ENCODE measurements around the gene MARCHF9. TPM values are rescaled to one million over a fixed set of nuclear protein-coding genes. Genes with fewer than 3 reads are reported as not detected.

The MARCHF9 gene
- total and polyA plus RNA-seq, 5 donors = 14.3 to 17.8 (median 16.3) TPM

Small RNA genes lying within 50 kb of the gene (microRNA-seq; reads per million reads assigned to microRNA genes)
- gene MIR6759 = 0 reads per million in 2 donors

Other genes starting within 250 kb of the MARCHF9 start
- gene DDIT3, start 234.6 kb upstream of the MARCHF9 start, total RNA-seq = 10 to 100 TPM; 21.8 to 34.7 (median 22.3) TPM
- 54.6 TPM for gene DDIT3, start 234.6 kb upstream of the MARCHF9 start, polyA plus RNA-seq
- 10 to 100 TPM; 35.7 to 50.9 (median 41.6) TPM for gene MBD6, start 232.3 kb upstream of the MARCHF9 start, total RNA-seq
- gene MBD6, start 232.3 kb upstream of the MARCHF9 start, polyA plus RNA-seq = 16.4 TPM
- gene DCTN2, start 207.9 kb upstream of the MARCHF9 start, total RNA-seq = 10 to 100 TPM; 88.6 to 92.4 (median 89.5) TPM
- 99.2 TPM for gene DCTN2, start 207.9 kb upstream of the MARCHF9 start, polyA plus RNA-seq
- under 1 TPM; 0.09 to 0.31 (median 0.20) TPM for gene KIF5A, start 205.1 kb upstream of the MARCHF9 start, total RNA-seq
- gene KIF5A, start 205.1 kb upstream of the MARCHF9 start, polyA plus RNA-seq = 0.20 TPM
- 10 to 100 TPM; 14.9 to 17.1 (median 15.6) TPM for gene PIP4K2C, start 163.9 kb upstream of the MARCHF9 start, total RNA-seq
- 8.7 TPM for gene PIP4K2C, start 163.9 kb upstream of the MARCHF9 start, polyA plus RNA-seq
- 10 to 100 TPM; 29.3 to 44.6 (median 38.1) TPM for gene DTX3, start 150.3 kb upstream of the MARCHF9 start, total RNA-seq
- gene DTX3, start 150.3 kb upstream of the MARCHF9 start, polyA plus RNA-seq = 28.9 TPM
- 10 to 100 TPM; 14.0 to 22.6 (median 18.1) TPM for gene ARHGEF25, start 143.7 kb upstream of the MARCHF9 start, total RNA-seq
- gene ARHGEF25, start 143.7 kb upstream of the MARCHF9 start, polyA plus RNA-seq = 21.3 TPM
- 1 to 10 TPM; 1.2 to 2.5 (median 2.2) TPM for gene B4GALNT1, start 121.9 kb upstream of the MARCHF9 start, total RNA-seq
- gene B4GALNT1, start 121.9 kb upstream of the MARCHF9 start, polyA plus RNA-seq = 3.3 TPM
- gene OS9, start 61.0 kb upstream of the MARCHF9 start, total RNA-seq = 100 to 1,000 TPM; 145 to 168 (median 154) TPM
- 127 TPM for gene OS9, start 61.0 kb upstream of the MARCHF9 start, polyA plus RNA-seq
- under 1 TPM; 0.53 to 0.91 (median 0.72) TPM for gene AGAP2, start 16.4 kb upstream of the MARCHF9 start, total RNA-seq
- 1.7 TPM for gene AGAP2, start 16.4 kb upstream of the MARCHF9 start, polyA plus RNA-seq
- 10 to 100 TPM; 31.5 to 41.3 (median 34.5) TPM for gene TSPAN31, start 10.1 kb upstream of the MARCHF9 start, total RNA-seq
- 43.9 TPM for gene TSPAN31, start 10.1 kb upstream of the MARCHF9 start, polyA plus RNA-seq
- gene CDK4, start 2.8 kb upstream of the MARCHF9 start, total RNA-seq = 10 to 100 TPM; 50.9 to 53.9 (median 53.4) TPM
- 29.7 TPM for gene CDK4, start 2.8 kb upstream of the MARCHF9 start, polyA plus RNA-seq
- under 1 TPM in 3 of 4 donors, not detected in 1; 0.12 to 0.22 (median 0.14) TPM for gene CYP27B1, start 12.0 kb downstream of the MARCHF9 start, total RNA-seq
- gene CYP27B1, start 12.0 kb downstream of the MARCHF9 start, polyA plus RNA-seq = 0.18 TPM
- 10 to 100 TPM in 1 of 4 donors, 1 to 10 TPM in 3; 5.7 to 15.8 (median 8.5) TPM for gene METTL1, start 17.0 kb downstream of the MARCHF9 start, total RNA-seq
- 6.3 TPM for gene METTL1, start 17.0 kb downstream of the MARCHF9 start, polyA plus RNA-seq
- 1 to 10 TPM; 2.1 to 3.1 (median 2.6) TPM for gene EEF1AKMT3, start 17.5 kb downstream of the MARCHF9 start, total RNA-seq
- gene EEF1AKMT3, start 17.5 kb downstream of the MARCHF9 start, polyA plus RNA-seq = 0.95 TPM
- gene TSFM, start 27.7 kb downstream of the MARCHF9 start, total RNA-seq = 10 to 100 TPM; 28.9 to 36.1 (median 33.0) TPM
- 50.7 TPM for gene TSFM, start 27.7 kb downstream of the MARCHF9 start, polyA plus RNA-seq
- gene AVIL, start 63.6 kb downstream of the MARCHF9 start, total RNA-seq = 1 to 10 TPM; 2.6 to 4.1 (median 3.2) TPM
- 3.2 TPM for gene AVIL, start 63.6 kb downstream of the MARCHF9 start, polyA plus RNA-seq
- 100 to 1,000 TPM in 2 of 4 donors, 10 to 100 TPM in 2; 94.3 to 116 (median 103) TPM for gene CTDSP2, start 91.6 kb downstream of the MARCHF9 start, total RNA-seq
- gene CTDSP2, start 91.6 kb downstream of the MARCHF9 start, polyA plus RNA-seq = 41.7 TPM
- 10 to 100 TPM in 2 of 4 donors, 1 to 10 TPM in 2; 6.4 to 11.9 (median 8.4) TPM for gene ATP23, start 186.5 kb downstream of the MARCHF9 start, total RNA-seq
- 14.3 TPM for gene ATP23, start 186.5 kb downstream of the MARCHF9 start, polyA plus RNA-seq

All from right cardiac atrium (tissue), 5 donors.